Neural cell (in vitro differentiated cells): ENCODE measurements around the gene C10orf90. TPM values are rescaled to one million over a fixed set of nuclear protein-coding genes. Genes with fewer than 3 reads are reported as not detected.
"Not testable (repeated sequence)": the region's sequence is repeated elsewhere in the genome, so short reads cannot be mapped to it uniquely, and the experiment has no call there.

ENCODE experiments used
- H2AFZ ChIP-seq: fragments of 200-600, 300-800 bp; sonication (generic), shearing (Covaris generic); 2 replicates; pipeline ENCODE4 v1.6.0; 2014; ENCODE audit warnings: low read depth, mild to moderate bottlenecking, antibody characterized with exemption, low read length, moderate library complexity
- H3F3A ChIP-seq: fragments of 200-600 bp; shearing (Covaris generic); 2 replicates; pipeline ENCODE4 v1.6.1; 2016; ENCODE audit warnings: mild to moderate bottlenecking, moderate library complexity, mixed read lengths, antibody characterized with exemption, low read length; ENCODE audit not compliant: insufficient read depth, poor library complexity, severe bottlenecking
- H3K27ac ChIP-seq: fragments of 200-600, 300-800 bp; sonication (generic), shearing (Covaris generic); 2 replicates; pipeline ENCODE4 v1.5.1; 2014; ENCODE audit warnings: mild to moderate bottlenecking, low read length, moderate library complexity
- H3K27me3 ChIP-seq: fragments of 300-800, 200-600 bp; sonication (generic), shearing (Covaris generic); 2 replicates; pipeline ENCODE4 v1.6.0; 2014; ENCODE audit warnings: mild to moderate bottlenecking, low read depth, low read length, moderate library complexity; ENCODE audit not compliant: insufficient read depth
- H3K36me3 ChIP-seq: fragments of 300-800, 200-600 bp; sonication (generic), shearing (Covaris generic); 2 replicates; pipeline ENCODE4 v1.5.1; 2014; ENCODE audit warnings: mild to moderate bottlenecking, antibody characterized with exemption, low read length, moderate library complexity; ENCODE audit not compliant: insufficient read depth
- H3K4me2 ChIP-seq: fragments of 300-800, 200-600 bp; sonication (generic), shearing (Covaris generic); 2 replicates; pipeline ENCODE4 v1.6.0; 2014; ENCODE audit warnings: mild to moderate bottlenecking, low read length
- H3K4me3 ChIP-seq: fragments of 300-800, 200-600 bp; sonication (generic), shearing (Covaris generic); 2 replicates; pipeline ENCODE4 v1.5.1; 2014; ENCODE audit warnings: mild to moderate bottlenecking, low read length, moderate library complexity
- H3K79me2 ChIP-seq: fragments of 200-600 bp; shearing (Covaris generic); replicated peaks from 2 replicates; pipeline ENCODE4 v1.6.0; 2014; ENCODE audit warnings: mild to moderate bottlenecking, low read length, moderate library complexity; ENCODE audit not compliant: insufficient read depth
- H3K9ac ChIP-seq: fragments of 300-800, 200-600 bp; sonication (generic), shearing (Covaris generic); 2 replicates; pipeline ENCODE4 v1.6.1; 2016; ENCODE audit warnings: mild to moderate bottlenecking, low read length, mixed read lengths
- H3K9me2 ChIP-seq: fragments of 200-600 bp; shearing (Covaris generic); 2 replicates; pipeline ENCODE4 v1.6.1; 2016; ENCODE audit warnings: mild to moderate bottlenecking, low read length, mixed read lengths; ENCODE audit not compliant: insufficient read depth
- H3K9me3 ChIP-seq: fragments of 200-600, 300-800 bp; sonication (generic), shearing (Covaris generic); 2 replicates; pipeline ENCODE4 v1.6.1; 2016; ENCODE audit warnings: mild to moderate bottlenecking, mixed run types, low read length, moderate library complexity, mixed read lengths
- H4K20me1 ChIP-seq: fragments of 200-600 bp; shearing (Covaris generic); 2 replicates; pipeline ENCODE4 v1.6.1; 2016; ENCODE audit warnings: mild to moderate bottlenecking, mixed run types; ENCODE audit not compliant: insufficient read depth
- EP300 ChIP-seq: fragments of 450-650 bp; conservative IDR thresholded peaks from 2 replicates; pipeline ENCODE4 v1.6.1; 2014; ENCODE audit warnings: antibody characterized with exemption, mild to moderate bottlenecking, moderate library complexity; ENCODE audit not compliant: poor library complexity, severe bottlenecking
- EZH2 ChIP-seq: fragments of 200-600, 300-800 bp; shearing (Covaris generic), sonication (generic); IDR thresholded peaks from 2 replicates; pipeline ENCODE4 v1.6.1; 2014; ENCODE audit warnings: antibody characterized with exemption, low read length, borderline replicate concordance, mild to moderate bottlenecking; ENCODE audit not compliant: insufficient read depth, poor library complexity, severe bottlenecking
- MXI1 ChIP-seq: fragments of 450-650 bp; conservative IDR thresholded peaks from 2 replicates; pipeline ENCODE4 v1.6.1; 2014; ENCODE audit warnings: antibody characterized with exemption, mild to moderate bottlenecking; ENCODE audit not compliant: poor library complexity, severe bottlenecking
- POLR2AphosphoS5 ChIP-seq: IDR thresholded peaks from 2 replicates; pipeline ENCODE4 v1.6.1; 2012
- RAD21 ChIP-seq: fragments of 450-650 bp; conservative IDR thresholded peaks from 2 replicates; pipeline ENCODE4 v1.6.1; 2014; ENCODE audit warnings: antibody characterized with exemption, mild to moderate bottlenecking, moderate library complexity
- REST ChIP-seq: IDR thresholded peaks from 2 replicates; pipeline ENCODE4 v1.6.1; 2012; ENCODE audit warnings: borderline replicate concordance
- SMC3 ChIP-seq: fragments of 450-650 bp; conservative IDR thresholded peaks from 2 replicates; pipeline ENCODE4 v1.6.1; 2014; ENCODE audit warnings: antibody characterized with exemption, mild to moderate bottlenecking, moderate library complexity; ENCODE audit not compliant: poor library complexity
- TAF1 ChIP-seq: IDR thresholded peaks from 2 replicates; pipeline ENCODE4 v1.6.1; 2012; ENCODE audit warnings: low read depth
- polyA plus RNA-seq: library from polyadenylated mRNA; depleted of rRNA; stranded (reverse); fragments of >200 nt; gene quantifications from 2 replicates; pipeline ENCODE4 v1.2.3, GENCODE V29; 2014
- TF ChIP-seq, protein P1 (sequence below): fragments of 450-650 bp; IDR thresholded peaks from 2 replicates; pipeline ENCODE4 v1.5.1; 2014; ENCODE audit warnings: antibody characterized with exemption, mild to moderate bottlenecking, moderate library complexity; ENCODE audit not compliant: poor library complexity, severe bottlenecking

The C10orf90 gene
- polyA plus RNA-seq, 1 donor from 2014 or later, result not detected

GRCh38 chr10:126380352-126381076, 290.0 kb downstream of the C10orf90 start:
- Histone ChIP-seq H3K27ac (no peak overlapping the region), H3K9me2 (no peaks in the 10 kb centered on the region), H3K4me2 (no peak overlapping the region), H3K79me2 (no peaks in the 10 kb centered on the region), H3K27me3 (no peaks in the 10 kb centered on the region), H3F3A (no peaks in the 10 kb centered on the region), H3K9me3 (no peaks in the 10 kb centered on the region), H2AFZ (no peak overlapping the region), H3K9ac (no peak overlapping the region), H3K36me3 (no peaks in the 10 kb centered on the region), H3K4me3 (no peak overlapping the region), H4K20me1 (no peaks in the 10 kb centered on the region)
- TF ChIP-seq TAF1 (no peak), REST (no peak), EZH2 (no peak), RAD21 (no peak), POLR2AphosphoS5 (no peak), SMC3 (no peak), MXI1 (no peak), EP300 (no peak)
- TF ChIP-seq, protein P1, sequence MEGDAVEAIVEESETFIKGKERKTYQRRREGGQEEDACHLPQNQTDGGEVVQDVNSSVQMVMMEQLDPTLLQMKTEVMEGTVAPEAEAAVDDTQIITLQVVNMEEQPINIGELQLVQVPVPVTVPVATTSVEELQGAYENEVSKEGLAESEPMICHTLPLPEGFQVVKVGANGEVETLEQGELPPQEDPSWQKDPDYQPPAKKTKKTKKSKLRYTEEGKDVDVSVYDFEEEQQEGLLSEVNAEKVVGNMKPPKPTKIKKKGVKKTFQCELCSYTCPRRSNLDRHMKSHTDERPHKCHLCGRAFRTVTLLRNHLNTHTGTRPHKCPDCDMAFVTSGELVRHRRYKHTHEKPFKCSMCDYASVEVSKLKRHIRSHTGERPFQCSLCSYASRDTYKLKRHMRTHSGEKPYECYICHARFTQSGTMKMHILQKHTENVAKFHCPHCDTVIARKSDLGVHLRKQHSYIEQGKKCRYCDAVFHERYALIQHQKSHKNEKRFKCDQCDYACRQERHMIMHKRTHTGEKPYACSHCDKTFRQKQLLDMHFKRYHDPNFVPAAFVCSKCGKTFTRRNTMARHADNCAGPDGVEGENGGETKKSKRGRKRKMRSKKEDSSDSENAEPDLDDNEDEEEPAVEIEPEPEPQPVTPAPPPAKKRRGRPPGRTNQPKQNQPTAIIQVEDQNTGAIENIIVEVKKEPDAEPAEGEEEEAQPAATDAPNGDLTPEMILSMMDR, result no peak

GRCh38 chr10:126379166-126379565, 291.3 kb downstream of the C10orf90 start:
- H4K20me1 ChIP-seq, H3K36me3 ChIP-seq, H2AFZ ChIP-seq, H3K27me3 ChIP-seq, H3K9ac ChIP-seq, H3K79me2 ChIP-seq, H3F3A ChIP-seq, H3K4me2 ChIP-seq, H3K27ac ChIP-seq, H3K9me2 ChIP-seq, H3K4me3 ChIP-seq, H3K9me3 ChIP-seq: not testable (repeated sequence)

GRCh38 chr10:126376956-126377355, 293.5 kb downstream of the C10orf90 start:
- Histone ChIP-seq H2AFZ (no peak overlapping the region), H3K79me2 (no peaks in the 10 kb centered on the region), H3K36me3 (no peaks in the 10 kb centered on the region), H3K27me3 (no peaks in the 10 kb centered on the region), H3F3A (no peaks in the 10 kb centered on the region), H4K20me1 (no peaks in the 10 kb centered on the region), H3K9me2 (no peaks in the 10 kb centered on the region), H3K27ac (no peak overlapping the region), H3K4me2 (no peak overlapping the region), H3K9ac (no peak overlapping the region), H3K9me3 (no peaks in the 10 kb centered on the region), H3K4me3 (no peak overlapping the region)
- TF ChIP-seq RAD21 (no peak), POLR2AphosphoS5 (no peak), MXI1 (no peak), SMC3 (no peak), EZH2 (no peak), EP300 (no peak), TAF1 (no peak), REST (no peak)
- TF ChIP-seq, protein P1, result no peak
